Measurements from ENCODE around the gene PLA2G2A. TPM values are rescaled to one million over a fixed set of nuclear protein-coding genes. Genes with fewer than 3 reads are reported as not detected.

The PLA2G2A gene
- total RNA-seq, 2 donors from 2014 or later = 185 to 1,320 TPM

DNA sequence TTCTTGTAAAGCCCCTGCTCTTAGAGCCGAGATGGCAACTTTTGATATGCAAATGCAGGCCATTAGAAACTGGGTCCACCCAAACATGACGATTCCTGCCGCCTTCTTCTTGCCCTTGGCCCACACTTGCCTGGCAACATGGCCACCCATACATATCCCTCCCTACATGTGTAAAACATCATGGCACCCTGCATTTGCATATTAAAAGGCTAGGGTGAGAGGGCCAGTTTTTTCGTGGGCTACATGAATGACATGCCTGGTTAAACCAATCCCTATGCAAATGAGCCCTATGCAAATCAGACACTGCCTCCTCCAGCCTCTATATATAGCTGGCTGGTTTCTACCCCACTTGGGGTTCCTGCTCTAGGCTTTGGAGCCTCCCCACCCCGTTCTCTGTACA, 18.8 kb downstream of the PLA2G2A start:
- no peak for TF ChIP-seq CTCF (IDR thresholded peaks at IDR 0.05)
- H3K4me1 ChIP-seq = no peaks in the 10 kb centered on the region
- H3K36me3 ChIP-seq = no peaks in the 10 kb centered on the region
- DNase-seq (ENCODE audit: low spot score) = no peak
- no peak overlapping the region for H3K4me3 ChIP-seq
- H3K9me3 ChIP-seq = no peaks in the 10 kb centered on the region
- no peak overlapping the region for H3K27ac ChIP-seq
- no peaks in the 10 kb centered on the region for H3K27me3 ChIP-seq

- Histone ChIP-seq H3K27me3 (no peaks in the 10 kb centered on the region), H3K36me3 (no peaks in the 10 kb centered on the region), H3K27ac (no peak overlapping the region), H3K4me3 (no peak overlapping the region), H3K9me3 (no peaks in the 10 kb centered on the region), H3K4me1 (no peaks in the 10 kb centered on the region)
- no peak for DNase-seq (ENCODE audit: low spot score)
- no peak for TF ChIP-seq CTCF (IDR thresholded peaks at IDR 0.05)
Measured at GRCh38 chr1:19957779-19958178, 21.6 kb downstream of the PLA2G2A start.

GRCh38 chr1:19955534-19956170, 23.8 kb downstream of the PLA2G2A start:
- H3K4me1 ChIP-seq = no peaks in the 10 kb centered on the region
- no peak for TF ChIP-seq CTCF (IDR thresholded peaks at IDR 0.05)
- no peaks in the 10 kb centered on the region for H3K36me3 ChIP-seq
- H3K4me3 ChIP-seq = no peak overlapping the region
- H3K27me3 ChIP-seq = no peaks in the 10 kb centered on the region
- no peak overlapping the region for H3K27ac ChIP-seq
- no peak for DNase-seq (ENCODE audit: low spot score)
- H3K9me3 ChIP-seq = no peaks in the 10 kb centered on the region

- no peak for TF ChIP-seq CTCF (IDR thresholded peaks at IDR 0.05)
- Histone ChIP-seq H3K27ac (no peak overlapping the region), H3K27me3 (no peaks in the 10 kb centered on the region), H3K4me1 (no peaks in the 10 kb centered on the region), H3K4me3 (no peak overlapping the region), H3K9me3 (no peaks in the 10 kb centered on the region), H3K36me3 (no peaks in the 10 kb centered on the region)
- DNase-seq (ENCODE audit: low spot score) = no peak
Measured at GRCh38 chr1:19954059-19954458, 25.4 kb downstream of the PLA2G2A start.

DNA sequence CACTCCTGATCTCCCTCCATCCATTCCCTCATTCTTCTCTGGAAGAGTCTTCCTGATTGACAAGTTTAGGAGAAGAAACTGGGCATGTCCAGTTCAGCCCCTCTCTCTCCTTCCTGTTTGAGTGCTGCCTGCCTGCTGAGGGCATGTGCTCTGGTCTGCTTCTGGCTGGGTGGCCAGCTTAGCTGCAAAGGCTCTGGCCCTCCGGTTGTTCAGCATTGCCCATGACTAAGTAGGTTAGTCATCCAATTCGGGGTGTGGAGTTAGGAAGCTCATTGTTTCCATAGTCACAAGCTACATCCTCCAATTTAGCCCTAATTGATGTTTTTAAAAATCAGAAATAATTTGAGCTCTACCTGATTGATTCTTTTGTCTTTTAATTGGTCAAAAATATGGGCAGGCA, 30.4 kb downstream of the PLA2G2A start:
- Histone ChIP-seq H3K36me3 (no peaks in the 10 kb centered on the region), H3K4me3 (no peak overlapping the region), H3K9me3 (no peaks in the 10 kb centered on the region), H3K27ac (no peak overlapping the region), H3K4me1 (no peaks in the 10 kb centered on the region), H3K27me3 (no peaks in the 10 kb centered on the region)
- no peak for TF ChIP-seq CTCF (IDR thresholded peaks at IDR 0.05)
- DNase-seq (ENCODE audit: low spot score) = no peak

DNA sequence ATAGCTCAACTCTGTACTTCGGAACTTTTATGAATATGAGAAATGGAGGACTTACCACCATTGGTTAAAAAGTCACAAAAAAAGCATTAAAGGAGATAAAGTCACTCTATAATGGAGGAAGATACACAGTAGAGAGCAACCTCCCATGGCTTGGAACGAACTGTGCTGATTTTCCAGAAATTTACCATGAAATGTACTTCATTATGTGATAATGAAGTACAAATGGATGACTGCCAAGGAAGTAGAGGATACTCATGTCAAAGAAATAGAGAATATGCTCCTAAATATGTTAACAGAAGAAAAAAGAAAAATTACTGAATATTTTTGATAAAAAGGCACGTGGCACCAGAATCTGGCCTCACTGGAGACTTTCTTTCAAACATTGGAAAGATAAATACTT, 32.4 kb downstream of the PLA2G2A start:
- Histone ChIP-seq H3K4me3 (no peak overlapping the region), H3K27me3 (no peaks in the 10 kb centered on the region), H3K9me3 (no peaks in the 10 kb centered on the region), H3K4me1 (no peaks in the 10 kb centered on the region), H3K27ac (no peak overlapping the region), H3K36me3 (no peaks in the 10 kb centered on the region)
- DNase-seq (ENCODE audit: low spot score) = no peak
- no peak for TF ChIP-seq CTCF (IDR thresholded peaks at IDR 0.05)
